Kidney (tissue), 14 donors: ENCODE data around the gene STK16. TPM values are rescaled to one million over a fixed set of nuclear protein-coding genes. Genes with fewer than 3 reads are reported as not detected.

ENCODE experiments used
- DNase-seq, 5 donors: peaks; one replicate each; pipeline ENCODE4 v3.0.0-alpha.2; 2013 to 2020
- FAIRE-seq: peaks from 2 replicates; lab custom pipeline; 2012; peaks lifted over from hg19 to GRCh38; lab: Jason Lieb, UNC
- H3K27ac ChIP-seq, 2 donors: one replicate each; pipeline ENCODE4 v1.7.0; 2013; ENCODE audit warnings: low read depth in 2 of 2, low read length in 2 of 2, inconsistent platforms in 1 of 2
- H3K27me3 ChIP-seq: one replicate; pipeline ENCODE4 v1.7.1; 2013; ENCODE audit warnings: low read length, inconsistent platforms; ENCODE audit not compliant: control insufficient read depth, insufficient read depth
- H3K36me3 ChIP-seq, 3 donors: one replicate each; pipeline versions ENCODE4 v1.7.0 to v1.7.1; 2013; ENCODE audit warnings: low read length in 3 of 3, control low read depth in 1 of 3, inconsistent platforms in 1 of 3; ENCODE audit not compliant: insufficient read depth in 3 of 3, control insufficient read depth in 2 of 3
- H3K4me1 ChIP-seq, 3 donors: one replicate each; pipeline versions ENCODE4 v1.7.0 to v1.7.1; 2013; ENCODE audit warnings: low read length in 3 of 3, inconsistent platforms in 1 of 3, low read depth in 1 of 3; ENCODE audit not compliant: control insufficient read depth in 2 of 3, insufficient read depth in 2 of 3
- H3K4me3 ChIP-seq, 3 donors: one replicate each; pipeline versions ENCODE4 v1.7.0 to v1.8.1; 2013; ENCODE audit warnings: low read length in 3 of 3, control low read depth in 1 of 3, inconsistent platforms in 1 of 3
- H3K9ac ChIP-seq, 3 donors: one replicate each; pipeline versions ENCODE4 v1.7.0 to v1.7.1; 2013; ENCODE audit warnings: low read length in 3 of 3, control low read depth in 1 of 3, inconsistent platforms in 1 of 3
- H3K9me3 ChIP-seq, 3 donors: one replicate each; pipeline versions ENCODE4 v1.7.0 to v1.7.1; 2013; ENCODE audit warnings: low read length in 3 of 3, control low read depth in 1 of 3, inconsistent platforms in 1 of 3; ENCODE audit not compliant: control insufficient read depth in 2 of 3, insufficient read depth in 1 of 3
- CTCF ChIP-seq: IDR thresholded peaks from 3 replicates; pipeline ENCODE4 v1.5.1; 2012; ENCODE audit warnings: mild to moderate bottlenecking, moderate library complexity, borderline replicate concordance; ENCODE audit not compliant: insufficient read depth; ENCODE audit errors: extremely low read depth
- intact Hi-C: fragments of 100-400 bp; cut with DNase I; formaldehyde crosslinking; loops from one replicate; pipeline ENCODE4 v1.11.1; 2022
- microRNA-seq: library from miRNA; unstranded; fragments of <30 nt; microRNA quantifications from one replicate; pipeline ENCODE4 v1.2.0, GENCODE V29; 2020
- polyA plus RNA-seq: library from polyadenylated mRNA; stranded (reverse); fragments of 350-450 nt; fragmentation: Illumina TruSeq; extraction: RNeasy Lipid Tissue Mini Kit (QIAGEN cat#74804); gene quantifications from one replicate; pipeline ENCODE4 v1.2.3, GENCODE V29; 2014; ENCODE audit warnings: low read depth, low replicate concordance; ENCODE audit not compliant: insufficient read depth
- total RNA-seq: library from RNA; stranded (reverse); fragmentation: NEBNext Ultra II Directional; extraction: Animal tissue kit (Norgen Biotek cat#: 25700); gene quantifications from one replicate; pipeline ENCODE4 v1.2.1, GENCODE V29; 2021
- donor health status: control.
- donor health status: control.
- donor health status: control.
- donor health status: control.
- donor health status: control.
- donor health status: DM: yes; HTN: yes; CAD: no.
- donor health status: Normal renal cell carcinoma (clear cell type).

Gene STK16
- total and polyA plus RNA-seq, 2 donors from 2014 or later, result 29.9 to 53.8 TPM

- no peaks in the 10 kb centered on the region for H3K27me3 ChIP-seq
- H3K36me3 ChIP-seq, result no peaks in the 10 kb centered on the region
- H3K9me3 ChIP-seq, result no peaks in the 10 kb centered on the region
- H3K27ac ChIP-seq, result no peak overlapping the region
- peaks cover 0 to 6% (median 3%) of the 10 kb centered on the region in 3 donors for H3K4me1 ChIP-seq
- DNase-seq (peak in 1 of 5 donors; percentile 39), FAIRE-seq (no peak)
- H3K9ac ChIP-seq, result no peak overlapping the region
- intact Hi-C loops, result no loop called here
- no peak overlapping the region for H3K4me3 ChIP-seq
- TF ChIP-seq CTCF, result no peak
Observed at GRCh38 chr2:219297766-219298456, 52.6 kb downstream of the STK16 start.

DNA sequence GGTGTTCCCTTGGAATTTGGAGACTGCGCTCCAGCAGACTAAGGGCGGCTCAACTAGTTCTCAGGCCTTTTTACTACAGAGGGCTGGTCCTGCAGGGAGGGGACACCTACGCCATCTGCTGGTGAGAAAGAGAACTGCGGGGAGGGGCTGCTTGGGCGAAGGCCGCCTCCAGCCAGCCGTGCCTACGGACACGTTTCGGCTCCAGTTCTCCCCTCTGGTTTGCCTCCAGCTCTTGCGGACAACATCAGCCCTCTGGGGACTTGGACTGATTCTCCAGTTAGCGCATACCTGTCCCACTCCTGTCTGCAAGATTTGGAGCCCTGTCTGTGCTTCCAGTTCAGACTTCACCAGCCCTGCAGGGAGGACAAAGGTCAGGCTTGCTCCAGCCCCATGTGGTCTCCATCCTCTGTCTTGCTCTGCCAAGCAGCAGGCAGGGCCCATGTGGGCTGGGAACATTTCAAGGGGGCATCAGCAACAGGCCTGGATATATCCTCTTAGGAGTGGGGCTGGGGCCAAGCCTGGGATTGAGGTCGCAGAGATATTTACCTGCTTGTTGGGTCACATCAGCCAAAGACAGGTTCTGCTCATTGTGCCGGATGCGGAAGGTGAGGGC, 53.6 kb downstream of the STK16 start:
- TF ChIP-seq CTCF, result peak; percentile 99
- Histone ChIP-seq H3K27ac (no peak overlapping the region), H3K27me3 (no peaks in the 10 kb centered on the region), H3K36me3 (no peaks in the 10 kb centered on the region), H3K4me1 (peaks cover 0 to 6% (median 3%) of the 10 kb centered on the region in 3 donors), H3K9ac (peak overlapping the region in 1 of 3 donors; percentile 29), H3K4me3 (peak overlapping the region in 1 of 3 donors; percentile 44), H3K9me3 (no peaks in the 10 kb centered on the region)
- FAIRE-seq (no peak), DNase-seq (peak; percentile 87 to 93 (median 91))
- intact Hi-C loops, result no loop called here

- no peak for FAIRE-seq
- intact Hi-C loops, result no loop called here
- Histone ChIP-seq H3K9me3 (no peaks in the 10 kb centered on the region), H3K27me3 (no peaks in the 10 kb centered on the region), H3K36me3 (no peaks in the 10 kb centered on the region), H3K9ac (no peak overlapping the region), H3K4me3 (no peak overlapping the region), H3K4me1 (peaks cover 0 to 5% (median 3%) of the 10 kb centered on the region in 3 donors), H3K27ac (no peak overlapping the region)
- no peak for TF ChIP-seq CTCF
- peak in 1 of 5 donors; percentile 40 for DNase-seq
Observed at GRCh38 chr2:219299372-219299760, 54.1 kb downstream of the STK16 start.

Small RNAs within 50 kb of the gene (microRNA-seq; reads per million reads assigned to microRNA genes)
- not detected for gene MIR153-1

Other genes with a start within 250 kb of the STK16 start
- 2.0 TPM for gene CFAP65, start 204.0 kb upstream of the STK16 start, total RNA-seq
- 0.73 TPM for gene CFAP65, start 204.0 kb upstream of the STK16 start, polyA plus RNA-seq
- 0.88 TPM for gene IHH, start 184.6 kb upstream of the STK16 start, total RNA-seq
- 3.1 TPM for gene IHH, start 184.6 kb upstream of the STK16 start, polyA plus RNA-seq
- gene NHEJ1, start 84.7 kb upstream of the STK16 start, total RNA-seq, result 17.5 TPM
- 17.7 TPM for gene NHEJ1, start 84.7 kb upstream of the STK16 start, polyA plus RNA-seq
- 2.8 TPM for gene SLC23A3, start 75.5 kb upstream of the STK16 start, total RNA-seq
- 10.9 TPM for gene SLC23A3, start 75.5 kb upstream of the STK16 start, polyA plus RNA-seq
- 97.5 TPM for gene CNPPD1, start 68.6 kb upstream of the STK16 start, total RNA-seq
- 131 TPM for gene CNPPD1, start 68.6 kb upstream of the STK16 start, polyA plus RNA-seq
- 106 TPM for gene RETREG2, start 67.2 kb upstream of the STK16 start, total RNA-seq
- gene RETREG2, start 67.2 kb upstream of the STK16 start, polyA plus RNA-seq, result 112 TPM
- 44.8 TPM for gene ZFAND2B, start 38.7 kb upstream of the STK16 start, total RNA-seq
- 72.6 TPM for gene ZFAND2B, start 38.7 kb upstream of the STK16 start, polyA plus RNA-seq
- 17.8 TPM for gene ABCB6, start 26.5 kb upstream of the STK16 start, total RNA-seq
- 53.6 TPM for gene ABCB6, start 26.5 kb upstream of the STK16 start, polyA plus RNA-seq
- gene ATG9A, start 15.8 kb upstream of the STK16 start, total RNA-seq, result 41.5 TPM
- gene ATG9A, start 15.8 kb upstream of the STK16 start, polyA plus RNA-seq, result 24.0 TPM
- gene ANKZF1, start 15.7 kb upstream of the STK16 start, total RNA-seq, result 48.9 TPM
- 26.6 TPM for gene ANKZF1, start 15.7 kb upstream of the STK16 start, polyA plus RNA-seq
- gene GLB1L, start within 50 bp of the STK16 start, total RNA-seq, result 20.6 TPM
- gene GLB1L, start within 50 bp of the STK16 start, polyA plus RNA-seq, result 19.7 TPM
- gene TUBA4B, start 7.8 kb downstream of the STK16 start, total RNA-seq, result 0.98 TPM
- 15.4 TPM for gene TUBA4B, start 7.8 kb downstream of the STK16 start, polyA plus RNA-seq
- gene TUBA4A, start 8.4 kb downstream of the STK16 start, total RNA-seq, result 49.4 TPM
- gene TUBA4A, start 8.4 kb downstream of the STK16 start, polyA plus RNA-seq, result 156 TPM
- 94.3 TPM for gene DNAJB2, start 33.9 kb downstream of the STK16 start, total RNA-seq
- gene DNAJB2, start 33.9 kb downstream of the STK16 start, polyA plus RNA-seq, result 128 TPM
- gene PTPRN, start 63.9 kb downstream of the STK16 start, total RNA-seq, result not detected
- not detected for gene PTPRN, start 63.9 kb downstream of the STK16 start, polyA plus RNA-seq
- gene RESP18, start 87.3 kb downstream of the STK16 start, total RNA-seq, result not detected
- gene RESP18, start 87.3 kb downstream of the STK16 start, polyA plus RNA-seq, result not detected
- gene DNPEP, start 142.4 kb downstream of the STK16 start, total RNA-seq, result 53.3 TPM
- gene DNPEP, start 142.4 kb downstream of the STK16 start, polyA plus RNA-seq, result 71.0 TPM
- 74.2 TPM for gene DES, start 172.9 kb downstream of the STK16 start, total RNA-seq
- gene DES, start 172.9 kb downstream of the STK16 start, polyA plus RNA-seq, result 30.0 TPM
- 26.6 TPM for gene SPEG, start 189.4 kb downstream of the STK16 start, total RNA-seq
- gene SPEG, start 189.4 kb downstream of the STK16 start, polyA plus RNA-seq, result 13.1 TPM